H1 (cell line): ENCODE results near the gene RPL18A.

Experiments used
- TAF7 ChIP-seq: optimal IDR thresholded peaks from 2 replicates; pipeline ENCODE3; 2011; ENCODE audit warnings: low read depth, mild to moderate bottlenecking, inconsistent platforms, low read length, moderate library complexity, borderline replicate concordance
- TF ChIP-seq, protein P1 (sequence below), 3 experiments: IDR thresholded peaks; 1 replicate in 2 of 3; 2 replicates in 1 of 3; pipeline versions ENCODE4 v1.5.1 to v1.6.1; 2011; ENCODE audit warnings: low read length in 3 of 3, mild to moderate bottlenecking in 3 of 3, inconsistent platforms in 2 of 3, low read depth in 1 of 3, moderate library complexity in 1 of 3; ENCODE audit not compliant: insufficient read depth in 1 of 3; ENCODE audit errors: control extremely low read depth in 1 of 3

DNA sequence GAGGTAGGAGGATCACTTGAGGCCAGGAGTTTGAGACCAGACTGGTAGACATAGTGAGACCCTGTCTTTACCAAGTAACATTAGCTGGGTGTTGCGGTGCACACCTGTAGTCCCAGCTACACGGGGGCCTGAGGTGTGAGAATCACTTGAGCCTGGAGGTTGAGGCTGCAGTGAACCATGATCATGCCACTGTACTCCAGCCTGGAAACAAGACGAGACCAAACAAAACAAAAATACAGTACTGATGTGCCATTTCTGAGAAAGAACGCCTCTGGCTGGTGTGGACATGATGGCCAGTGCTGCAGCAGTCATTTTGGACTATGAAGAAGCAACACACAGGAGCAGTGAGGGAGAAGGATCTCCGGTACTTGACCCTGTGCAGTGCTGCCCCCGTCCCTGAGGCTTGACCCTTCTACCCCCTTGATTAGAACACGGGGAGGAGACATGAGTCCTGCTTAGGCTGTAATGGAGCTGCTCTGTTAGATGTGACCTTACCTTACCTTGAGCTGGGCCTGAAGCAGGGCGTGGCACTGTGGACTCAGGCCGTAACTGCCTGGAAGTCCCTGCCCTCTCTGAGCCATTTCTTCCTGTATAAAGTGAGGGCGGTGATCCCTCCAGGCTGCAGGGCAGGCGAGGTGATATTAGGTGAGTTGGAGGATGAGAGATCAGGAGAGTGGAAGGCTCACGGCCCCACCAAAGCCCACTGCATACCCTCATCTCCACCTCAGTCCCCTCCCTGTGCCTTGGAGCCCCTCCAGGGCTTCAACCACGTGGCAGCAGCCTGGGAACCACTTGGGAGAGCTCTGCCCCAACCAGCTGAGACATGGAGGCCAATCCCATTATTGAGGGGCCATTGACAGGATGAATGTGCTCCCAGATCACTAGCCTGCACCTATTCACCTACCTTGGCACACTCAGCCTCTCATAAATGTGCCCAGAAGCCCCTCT, 5.9 kb downstream of the RPL18A start:
- TF ChIP-seq, protein P1, sequence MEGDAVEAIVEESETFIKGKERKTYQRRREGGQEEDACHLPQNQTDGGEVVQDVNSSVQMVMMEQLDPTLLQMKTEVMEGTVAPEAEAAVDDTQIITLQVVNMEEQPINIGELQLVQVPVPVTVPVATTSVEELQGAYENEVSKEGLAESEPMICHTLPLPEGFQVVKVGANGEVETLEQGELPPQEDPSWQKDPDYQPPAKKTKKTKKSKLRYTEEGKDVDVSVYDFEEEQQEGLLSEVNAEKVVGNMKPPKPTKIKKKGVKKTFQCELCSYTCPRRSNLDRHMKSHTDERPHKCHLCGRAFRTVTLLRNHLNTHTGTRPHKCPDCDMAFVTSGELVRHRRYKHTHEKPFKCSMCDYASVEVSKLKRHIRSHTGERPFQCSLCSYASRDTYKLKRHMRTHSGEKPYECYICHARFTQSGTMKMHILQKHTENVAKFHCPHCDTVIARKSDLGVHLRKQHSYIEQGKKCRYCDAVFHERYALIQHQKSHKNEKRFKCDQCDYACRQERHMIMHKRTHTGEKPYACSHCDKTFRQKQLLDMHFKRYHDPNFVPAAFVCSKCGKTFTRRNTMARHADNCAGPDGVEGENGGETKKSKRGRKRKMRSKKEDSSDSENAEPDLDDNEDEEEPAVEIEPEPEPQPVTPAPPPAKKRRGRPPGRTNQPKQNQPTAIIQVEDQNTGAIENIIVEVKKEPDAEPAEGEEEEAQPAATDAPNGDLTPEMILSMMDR (IDR thresholded peaks at IDR 0.05; ENCODE audit: control extremely low read depth in 1 of 3, insufficient read depth in 1 of 3, low read depth in 1 of 3, low read length in 3 of 3): no peak
- peak; percentile 50 for TF ChIP-seq TAF7
